Measurements from ENCODE around the gene ATF6B.

The ATF6B gene

DNA sequence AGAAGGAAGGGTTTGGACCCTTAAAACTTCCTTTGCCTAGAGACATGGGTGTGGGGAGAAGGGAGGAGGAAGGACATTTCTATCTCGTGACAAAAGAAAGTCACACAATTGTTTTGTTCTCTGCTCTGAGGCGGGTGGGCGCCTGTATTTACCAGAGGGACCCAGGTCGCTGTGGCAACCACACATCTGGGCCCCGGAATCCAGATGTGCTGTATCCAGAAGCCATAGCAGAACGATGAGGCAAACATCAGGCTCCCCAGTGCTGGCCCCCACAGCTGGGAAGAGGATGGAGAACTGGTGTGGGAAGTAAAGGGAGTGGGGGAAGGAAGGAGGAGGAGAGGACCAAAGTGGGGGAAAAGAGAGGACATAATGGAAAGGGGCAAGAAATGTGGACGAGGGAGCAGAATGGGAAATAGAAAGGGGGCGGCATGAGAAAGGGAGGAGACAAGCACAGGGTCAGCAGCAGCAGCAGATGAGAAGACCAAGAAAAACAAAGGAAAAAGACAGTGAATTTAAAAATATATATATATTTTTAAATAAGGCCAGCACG, 15.5 kb downstream of the ATF6B start:
- DNase-seq (ENCODE audit: low read depth) = no peak
- no peak overlapping the region for H3K4me3 ChIP-seq (ENCODE audit: low read depth, low read length)
- TF ChIP-seq, protein P1, sequence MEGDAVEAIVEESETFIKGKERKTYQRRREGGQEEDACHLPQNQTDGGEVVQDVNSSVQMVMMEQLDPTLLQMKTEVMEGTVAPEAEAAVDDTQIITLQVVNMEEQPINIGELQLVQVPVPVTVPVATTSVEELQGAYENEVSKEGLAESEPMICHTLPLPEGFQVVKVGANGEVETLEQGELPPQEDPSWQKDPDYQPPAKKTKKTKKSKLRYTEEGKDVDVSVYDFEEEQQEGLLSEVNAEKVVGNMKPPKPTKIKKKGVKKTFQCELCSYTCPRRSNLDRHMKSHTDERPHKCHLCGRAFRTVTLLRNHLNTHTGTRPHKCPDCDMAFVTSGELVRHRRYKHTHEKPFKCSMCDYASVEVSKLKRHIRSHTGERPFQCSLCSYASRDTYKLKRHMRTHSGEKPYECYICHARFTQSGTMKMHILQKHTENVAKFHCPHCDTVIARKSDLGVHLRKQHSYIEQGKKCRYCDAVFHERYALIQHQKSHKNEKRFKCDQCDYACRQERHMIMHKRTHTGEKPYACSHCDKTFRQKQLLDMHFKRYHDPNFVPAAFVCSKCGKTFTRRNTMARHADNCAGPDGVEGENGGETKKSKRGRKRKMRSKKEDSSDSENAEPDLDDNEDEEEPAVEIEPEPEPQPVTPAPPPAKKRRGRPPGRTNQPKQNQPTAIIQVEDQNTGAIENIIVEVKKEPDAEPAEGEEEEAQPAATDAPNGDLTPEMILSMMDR (IDR thresholded peaks at IDR 0.05; ENCODE audit: low read depth, low read length, missing control alignments) = no peak

DNA sequence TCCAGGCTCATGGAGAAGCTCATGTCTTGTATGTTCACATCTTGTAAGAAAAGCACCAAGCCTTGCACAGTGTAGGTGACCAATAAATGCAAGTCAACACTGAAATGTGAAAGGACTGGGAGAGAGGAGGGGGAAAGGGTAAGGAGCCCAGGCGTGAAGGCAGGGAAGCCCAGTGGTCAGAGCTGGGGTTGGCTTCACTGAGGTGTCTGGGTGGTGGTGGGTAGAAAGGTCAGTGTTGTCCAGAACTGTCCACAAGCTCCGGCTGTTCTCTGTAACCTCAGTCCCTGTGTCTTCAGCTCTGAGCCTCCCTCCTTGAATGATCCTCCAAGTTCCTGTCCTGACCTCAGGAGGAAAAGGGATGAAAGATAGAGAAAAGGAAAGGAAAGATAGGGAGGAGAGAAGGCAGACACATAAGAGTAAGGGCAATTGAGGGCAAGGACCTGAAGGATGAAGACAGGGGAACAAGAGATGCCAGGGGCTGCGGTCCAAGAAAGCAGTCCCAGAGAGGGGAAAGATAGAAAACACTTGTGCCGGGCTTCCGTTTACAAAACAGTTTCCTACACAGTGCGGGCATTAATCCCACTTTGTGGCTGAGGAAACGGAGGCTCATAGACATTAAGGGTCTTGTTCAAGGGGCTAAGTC, 16.5 kb downstream of the ATF6B start:
- no peak for DNase-seq (ENCODE audit: low read depth)
- no peak overlapping the region for H3K4me3 ChIP-seq (ENCODE audit: low read depth, low read length)
- TF ChIP-seq, protein P1 (IDR thresholded peaks at IDR 0.05; ENCODE audit: low read depth, low read length, missing control alignments) = no peak

DNA sequence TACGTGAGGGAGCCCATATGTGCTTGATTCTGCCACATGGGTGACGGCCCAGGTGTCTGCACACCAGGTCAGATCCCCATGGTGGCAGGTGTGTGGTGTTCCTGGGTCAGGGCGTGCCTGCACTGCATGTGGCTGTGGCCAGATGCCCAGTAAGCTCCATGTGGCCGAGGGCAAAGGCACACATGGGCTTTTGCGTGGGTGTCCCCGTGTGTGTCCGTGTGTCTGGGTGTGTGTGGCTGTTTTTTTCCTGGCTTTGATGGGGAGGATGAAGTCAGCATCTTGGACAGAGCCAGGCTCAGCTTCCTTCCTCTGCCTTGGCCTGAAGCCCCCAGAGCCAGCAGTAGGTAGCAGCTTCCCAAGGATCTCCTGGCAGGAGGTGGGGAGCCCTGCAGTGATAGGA, 17.4 kb downstream of the ATF6B start:
- TF ChIP-seq, protein P1 (IDR thresholded peaks at IDR 0.05; ENCODE audit: low read depth, low read length, missing control alignments) = no peak
- H3K4me3 ChIP-seq (ENCODE audit: low read depth, low read length) = no peak overlapping the region
- no peak for DNase-seq (ENCODE audit: low read depth)

DNA sequence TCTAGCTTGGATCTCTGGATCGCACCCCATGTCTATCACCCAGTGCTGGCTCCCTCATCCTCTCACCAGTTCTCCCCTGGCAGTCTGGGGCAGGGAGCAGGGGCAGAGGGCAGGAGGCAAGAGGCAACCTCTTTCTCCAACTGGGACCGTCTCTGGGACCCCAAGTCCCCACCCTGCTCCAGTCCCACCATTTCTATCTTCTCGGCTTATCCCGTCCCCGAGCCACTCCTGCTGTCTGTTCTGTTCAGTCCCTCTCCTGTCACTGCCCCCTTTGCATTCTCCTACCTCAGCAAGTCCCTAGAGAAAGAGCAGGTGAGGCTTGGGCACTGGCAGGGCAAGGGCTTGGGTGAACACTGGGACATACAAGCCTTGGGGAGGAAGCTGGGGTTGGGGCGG, 18.3 kb downstream of the ATF6B start:
- H3K4me3 ChIP-seq (ENCODE audit: low read depth, low read length) = no peak overlapping the region
- TF ChIP-seq, protein P1 (IDR thresholded peaks at IDR 0.05; ENCODE audit: low read depth, low read length, missing control alignments) = no peak
- DNase-seq (ENCODE audit: low read depth) = no peak

DNA sequence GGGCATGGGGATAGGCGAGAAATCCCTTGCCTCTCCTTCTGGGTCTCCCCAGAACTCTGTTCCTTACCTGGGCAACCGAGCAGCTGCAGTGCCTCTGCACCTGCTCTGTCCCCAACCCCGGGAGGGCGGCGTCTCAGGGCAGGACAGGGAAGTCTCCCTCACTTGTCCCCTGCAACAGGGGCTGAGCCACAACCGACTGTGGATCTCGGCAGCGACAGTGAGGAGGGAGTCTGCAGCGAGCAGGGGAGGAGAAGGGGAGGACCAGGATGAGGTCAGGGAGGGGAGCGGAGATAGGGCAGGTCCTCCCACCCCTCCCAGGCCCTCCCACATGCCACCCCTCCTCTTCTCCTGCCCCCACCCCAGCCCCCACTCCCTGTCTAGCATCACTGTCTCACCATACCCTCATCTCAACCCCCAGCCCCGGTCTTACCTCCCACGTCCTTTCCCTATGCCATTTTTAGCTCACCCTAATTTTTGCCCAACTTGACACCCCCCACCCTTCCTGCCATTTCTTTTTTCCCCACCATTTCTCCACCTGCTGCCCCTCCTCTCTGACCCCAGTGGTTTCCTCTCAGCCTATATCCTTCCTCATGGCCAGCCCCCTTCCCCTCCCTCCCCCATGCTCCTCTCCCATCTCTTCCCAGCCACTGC, 18.8 kb downstream of the ATF6B start, which contains the start of gene TNXB:
TSS of gene TNXB (minus strand) at position 225 of the 651 bp plus-strand sequence. CDS start 11,140 bp downstream, outside the sequence.
- no peak within 1 kb of the TSS for H3K4me3 ChIP-seq (ENCODE audit: low read depth, low read length)
- TF ChIP-seq, protein P1 (IDR thresholded peaks at IDR 0.05; ENCODE audit: low read depth, low read length, missing control alignments) = no peak
- no peak for DNase-seq (ENCODE audit: low read depth)

DNA sequence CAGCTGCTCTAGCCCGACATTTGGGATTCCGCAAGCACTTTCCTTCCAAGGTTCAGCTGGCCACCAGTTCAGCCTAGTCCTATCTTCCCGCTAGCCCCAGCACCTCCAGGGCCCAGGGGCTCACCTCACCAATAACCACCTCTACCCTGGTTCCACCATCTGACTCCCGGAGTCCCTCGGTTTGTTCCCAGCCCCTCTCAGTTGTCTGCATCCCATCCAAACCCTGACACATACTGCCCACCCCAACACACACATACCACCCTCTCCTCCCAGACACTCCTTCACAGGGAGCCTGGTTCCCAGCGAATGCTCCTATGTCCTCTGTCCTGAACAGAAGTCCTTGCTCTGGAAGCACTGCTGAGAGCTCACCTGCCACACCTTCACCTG, 19.3 kb downstream of the ATF6B start:
- no peak for DNase-seq (ENCODE audit: low read depth)
- no peak overlapping the region for H3K4me3 ChIP-seq (ENCODE audit: low read depth, low read length)
- TF ChIP-seq, protein P1 (IDR thresholded peaks at IDR 0.05; ENCODE audit: low read depth, low read length, missing control alignments) = no peak
